Transverse colon (tissue), 4 donors: ENCODE measurements around the gene FOCAD.

ENCODE experiments used
- EP300 ChIP-seq: sonication (generic); formaldehyde crosslinking; IDR thresholded peaks from one replicate; pipeline ENCODE4 v1.6.1; 2017; ENCODE audit warnings: antibody characterized with exemption, low read depth
- POLR2AphosphoS5 ChIP-seq, 3 donors: sonication (generic); formaldehyde crosslinking; IDR thresholded peaks; one replicate each; pipeline ENCODE4 v1.6.1; 2016; ENCODE audit warnings: antibody characterized with exemption in 3 of 3
- TF ChIP-seq, protein P1 (sequence below), 5 experiments: fragments of 200-600 bp in 3 of 5; fragments of 450-650 bp in 2 of 5; sonication (generic) in 3 of 5; IDR thresholded peaks; 1 replicate in 2 of 5; 2 replicates in 3 of 5; pipeline ENCODE4 v1.5.1; 2016 to 2017; ENCODE audit warnings: antibody characterized with exemption in 5 of 5, inconsistent platforms in 3 of 5, mild to moderate bottlenecking in 2 of 5, moderate library complexity in 1 of 5

DNA sequence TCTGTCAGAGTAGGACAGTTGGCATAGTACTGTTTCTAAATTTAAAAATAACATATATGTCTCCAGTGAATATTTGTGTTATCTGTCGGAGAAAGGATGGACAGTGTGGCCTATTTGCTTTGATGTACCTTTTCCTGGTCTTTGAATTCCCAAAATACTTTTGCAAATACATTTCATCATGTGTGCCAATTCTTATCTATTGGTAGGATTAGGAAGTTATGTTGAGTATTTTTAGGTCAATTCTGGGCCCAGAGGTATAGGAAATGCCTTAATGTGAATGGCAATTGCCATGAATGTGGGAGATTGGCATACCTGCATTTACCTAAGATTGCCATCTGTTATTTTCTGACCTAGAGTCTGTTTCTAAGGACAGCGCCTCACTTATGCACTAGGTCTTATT lies 5.8 kb downstream of the FOCAD start:
- TF ChIP-seq, protein P1, sequence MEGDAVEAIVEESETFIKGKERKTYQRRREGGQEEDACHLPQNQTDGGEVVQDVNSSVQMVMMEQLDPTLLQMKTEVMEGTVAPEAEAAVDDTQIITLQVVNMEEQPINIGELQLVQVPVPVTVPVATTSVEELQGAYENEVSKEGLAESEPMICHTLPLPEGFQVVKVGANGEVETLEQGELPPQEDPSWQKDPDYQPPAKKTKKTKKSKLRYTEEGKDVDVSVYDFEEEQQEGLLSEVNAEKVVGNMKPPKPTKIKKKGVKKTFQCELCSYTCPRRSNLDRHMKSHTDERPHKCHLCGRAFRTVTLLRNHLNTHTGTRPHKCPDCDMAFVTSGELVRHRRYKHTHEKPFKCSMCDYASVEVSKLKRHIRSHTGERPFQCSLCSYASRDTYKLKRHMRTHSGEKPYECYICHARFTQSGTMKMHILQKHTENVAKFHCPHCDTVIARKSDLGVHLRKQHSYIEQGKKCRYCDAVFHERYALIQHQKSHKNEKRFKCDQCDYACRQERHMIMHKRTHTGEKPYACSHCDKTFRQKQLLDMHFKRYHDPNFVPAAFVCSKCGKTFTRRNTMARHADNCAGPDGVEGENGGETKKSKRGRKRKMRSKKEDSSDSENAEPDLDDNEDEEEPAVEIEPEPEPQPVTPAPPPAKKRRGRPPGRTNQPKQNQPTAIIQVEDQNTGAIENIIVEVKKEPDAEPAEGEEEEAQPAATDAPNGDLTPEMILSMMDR (IDR thresholded peaks at IDR 0.05): no peak
- TF ChIP-seq EP300: no peak
- TF ChIP-seq POLR2AphosphoS5 (IDR thresholded peaks at IDR 0.05): no peak
